ENCODE measurements around the gene AGAP2. TPM values are rescaled to one million over a fixed set of nuclear protein-coding genes. Genes with fewer than 3 reads are reported as not detected.

AGAP2 gene
- total and polyA plus RNA-seq, 2 donors = 1.4 to 1.8 TPM

DNA sequence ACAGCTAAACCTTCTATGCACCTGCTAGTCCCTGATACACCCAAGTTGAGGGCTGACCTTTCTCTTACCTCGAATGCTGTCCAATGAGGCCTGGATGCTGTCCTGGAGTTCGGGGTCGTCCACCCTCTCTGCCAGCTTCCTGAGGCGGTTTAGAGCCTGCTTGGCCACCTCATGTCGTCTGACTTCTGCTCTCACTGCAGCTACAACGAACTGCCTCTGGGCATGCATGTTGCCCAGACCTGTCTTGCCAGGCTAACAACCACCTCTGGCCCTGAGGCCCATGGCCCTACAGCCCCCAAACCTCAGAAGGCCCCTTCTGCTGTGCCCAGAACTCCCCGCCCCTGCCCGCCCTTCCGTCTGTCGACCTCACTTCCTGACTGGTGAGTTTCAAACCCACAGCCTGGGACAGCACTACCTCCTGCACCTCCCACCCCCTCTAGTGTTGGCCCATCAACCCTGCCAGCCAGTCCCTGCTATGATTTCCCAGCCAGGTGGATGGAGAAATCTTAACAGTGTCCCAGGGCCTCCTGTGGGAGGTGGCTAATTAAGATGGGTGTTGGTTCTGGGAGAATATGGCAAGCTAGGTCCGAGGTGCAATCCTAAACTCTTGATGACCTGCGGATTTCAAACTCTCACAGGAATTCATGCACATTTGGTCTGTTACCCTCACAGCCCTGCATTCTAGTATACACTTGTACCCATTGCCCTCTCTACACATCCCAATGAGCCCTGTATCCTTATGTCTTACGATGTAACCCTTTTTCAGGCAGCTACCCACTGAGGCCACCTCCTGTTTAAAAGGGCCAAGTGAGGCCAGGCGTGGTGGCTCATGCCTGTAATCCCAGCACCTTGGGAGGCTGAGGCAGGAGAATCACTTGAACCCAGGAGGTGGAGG lies 3.5 kb upstream of the AGAP2 start:
- H3K27ac ChIP-seq (ENCODE audit: low read depth) = no peak overlapping the region

DNA sequence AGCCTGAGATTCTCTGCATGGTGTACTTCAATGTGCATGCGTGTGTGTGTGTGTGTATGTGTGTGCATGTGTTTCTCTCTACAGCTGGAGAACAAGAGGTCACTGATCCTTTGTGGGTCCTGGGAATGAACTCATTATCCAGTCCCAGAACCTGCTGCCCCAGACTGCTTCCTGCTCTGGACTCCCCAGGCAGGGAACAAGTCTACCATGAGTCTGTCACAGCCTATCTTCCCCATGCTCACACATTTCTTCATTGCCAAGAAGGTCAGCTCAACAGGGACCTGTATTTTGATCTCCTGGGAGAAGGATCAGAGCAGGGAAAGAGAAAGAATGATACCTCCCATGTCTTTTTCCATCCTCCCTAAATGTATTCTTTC lies 2.9 kb upstream of the AGAP2 start:
- Histone ChIP-seq H3K36me3 (ENCODE audit: insufficient read depth) (no peaks in the 10 kb centered on the region), H3K4me1 (ENCODE audit: insufficient read depth) (no peaks in the 10 kb centered on the region), H3K4me3 (ENCODE audit: low read depth, low read length) (no peak overlapping the region), H3K27ac (ENCODE audit: low read depth) (no peak overlapping the region)
- no peak for DNase-seq (ENCODE audit: extremely low spot score)
- WGBS = 88% methylated on average over 1 of the region's 1 CpG

More for the DNA sequence above, 3.5 kb upstream of the AGAP2 start:
- H3K4me1 ChIP-seq (ENCODE audit: insufficient read depth) = no peaks in the 10 kb centered on the region
- no peak for DNase-seq (ENCODE audit: extremely low spot score)
- no peaks in the 10 kb centered on the region for H3K36me3 ChIP-seq (ENCODE audit: insufficient read depth)
- 47% methylated on average over 14 of the region's 14 CpGs for WGBS
- H3K4me3 ChIP-seq (ENCODE audit: low read depth, low read length) = no peak overlapping the region

DNA sequence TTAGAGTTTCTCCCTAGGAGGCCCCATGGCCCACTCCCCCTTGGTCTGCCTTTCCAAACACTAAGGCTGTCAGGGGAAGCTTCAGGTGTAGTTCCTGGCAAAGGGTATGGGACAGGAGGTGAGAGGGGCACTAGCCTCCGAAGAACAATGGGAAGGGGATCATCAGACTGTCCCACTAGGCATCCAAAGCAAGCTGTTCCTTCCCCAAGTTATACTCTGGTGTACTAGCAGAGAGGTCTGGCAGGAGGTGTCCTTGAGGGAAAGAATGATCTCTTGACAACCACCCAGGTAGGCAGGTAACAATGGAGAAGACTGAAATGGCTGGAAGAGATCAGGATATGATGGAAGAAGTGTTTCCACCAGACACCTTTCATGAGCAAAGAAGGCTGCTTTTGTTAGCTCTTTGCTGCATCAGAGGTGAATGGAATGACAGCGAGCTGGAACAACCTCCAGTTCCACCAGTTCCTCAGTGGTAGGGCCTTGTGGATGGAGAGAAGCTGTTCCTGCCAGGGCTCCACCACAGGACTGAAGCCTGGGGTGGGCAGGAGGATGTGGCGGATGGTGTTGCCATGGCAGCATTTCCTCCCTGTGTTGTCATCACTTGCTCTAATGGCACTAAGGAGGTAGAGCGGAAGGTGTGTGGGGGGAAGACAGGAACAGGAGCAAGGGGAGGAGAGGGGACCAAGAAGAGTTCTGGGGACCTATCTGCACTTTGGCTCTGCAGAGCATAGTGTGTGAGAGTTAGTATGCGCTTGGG lies 2.3 kb upstream of the AGAP2 start:
- WGBS = 55% methylated on average over 5 of the region's 5 CpGs
- Histone ChIP-seq H3K36me3 (ENCODE audit: insufficient read depth) (no peaks in the 10 kb centered on the region), H3K27ac (ENCODE audit: low read depth) (no peak overlapping the region), H3K4me1 (ENCODE audit: insufficient read depth) (no peaks in the 10 kb centered on the region), H3K4me3 (ENCODE audit: low read depth, low read length) (no peak overlapping the region)
- no peak for DNase-seq (ENCODE audit: extremely low spot score)

DNA sequence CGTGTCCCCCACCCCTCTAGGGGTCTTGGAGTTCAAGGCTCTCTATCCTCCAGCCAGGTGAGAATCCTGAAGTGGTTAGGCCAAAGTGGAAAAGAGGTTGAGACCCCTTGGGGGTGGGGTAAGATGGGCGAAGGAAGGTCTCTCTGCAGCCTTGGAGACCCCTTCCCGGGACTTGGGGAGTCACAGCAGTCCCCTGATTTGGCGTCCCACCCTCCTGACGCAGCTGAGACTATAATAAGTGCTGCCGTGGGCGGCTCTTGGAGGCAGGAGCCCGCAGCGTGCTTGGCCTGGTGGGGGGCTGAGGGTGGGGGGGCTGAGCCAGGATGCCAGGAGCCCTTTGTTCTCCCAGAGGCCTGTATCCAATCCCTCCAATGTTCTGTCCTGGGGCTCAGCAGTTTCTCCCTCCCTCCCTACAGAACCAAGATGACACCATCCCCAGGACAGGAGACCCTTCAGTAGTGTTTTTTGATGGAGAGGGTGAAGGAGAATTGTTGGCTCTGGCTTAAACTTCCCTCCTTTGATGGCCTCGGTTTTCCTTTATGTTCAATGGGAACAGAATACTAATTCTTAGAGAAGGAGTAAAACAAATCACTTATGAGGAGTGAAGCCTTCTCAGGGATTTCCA lies 1.5 kb upstream of the AGAP2 start:
- Histone ChIP-seq H3K4me3 (ENCODE audit: low read depth, low read length) (no peak overlapping the region), H3K4me1 (ENCODE audit: insufficient read depth) (no peaks in the 10 kb centered on the region), H3K27ac (ENCODE audit: low read depth) (no peak overlapping the region), H3K36me3 (ENCODE audit: insufficient read depth) (no peaks in the 10 kb centered on the region)
- 30% methylated on average over 10 of the region's 10 CpGs for WGBS
- no peak for DNase-seq (ENCODE audit: extremely low spot score)

DNA sequence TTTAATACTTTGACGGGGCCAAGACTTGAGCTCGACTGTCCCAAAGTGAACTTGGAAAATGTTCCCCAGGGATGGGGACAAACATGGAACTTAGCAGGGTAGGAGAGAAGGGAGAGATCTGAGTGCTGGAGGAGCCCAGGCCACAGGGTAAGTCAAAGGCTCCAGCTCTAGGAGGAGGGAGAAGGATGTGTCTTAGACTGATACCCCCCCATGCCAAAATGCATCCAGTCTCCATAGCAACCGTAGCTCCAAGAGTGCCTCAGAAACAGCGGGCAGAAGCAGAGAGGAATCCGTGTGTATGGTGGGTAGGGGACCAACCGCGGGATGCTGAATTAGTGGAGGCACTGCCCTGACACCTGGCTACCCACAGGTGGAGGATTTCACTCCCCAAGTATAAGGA lies 845 bp upstream of the AGAP2 start:
- no peak for DNase-seq (ENCODE audit: extremely low spot score)
- Histone ChIP-seq H3K4me1 (ENCODE audit: insufficient read depth) (no peaks in the 10 kb centered on the region), H3K27ac (ENCODE audit: low read depth) (no peak overlapping the region), H3K4me3 (ENCODE audit: low read depth, low read length) (no peak overlapping the region), H3K36me3 (ENCODE audit: insufficient read depth) (no peaks in the 10 kb centered on the region)
- 17% methylated on average over 7 of the region's 7 CpGs for WGBS

DNA sequence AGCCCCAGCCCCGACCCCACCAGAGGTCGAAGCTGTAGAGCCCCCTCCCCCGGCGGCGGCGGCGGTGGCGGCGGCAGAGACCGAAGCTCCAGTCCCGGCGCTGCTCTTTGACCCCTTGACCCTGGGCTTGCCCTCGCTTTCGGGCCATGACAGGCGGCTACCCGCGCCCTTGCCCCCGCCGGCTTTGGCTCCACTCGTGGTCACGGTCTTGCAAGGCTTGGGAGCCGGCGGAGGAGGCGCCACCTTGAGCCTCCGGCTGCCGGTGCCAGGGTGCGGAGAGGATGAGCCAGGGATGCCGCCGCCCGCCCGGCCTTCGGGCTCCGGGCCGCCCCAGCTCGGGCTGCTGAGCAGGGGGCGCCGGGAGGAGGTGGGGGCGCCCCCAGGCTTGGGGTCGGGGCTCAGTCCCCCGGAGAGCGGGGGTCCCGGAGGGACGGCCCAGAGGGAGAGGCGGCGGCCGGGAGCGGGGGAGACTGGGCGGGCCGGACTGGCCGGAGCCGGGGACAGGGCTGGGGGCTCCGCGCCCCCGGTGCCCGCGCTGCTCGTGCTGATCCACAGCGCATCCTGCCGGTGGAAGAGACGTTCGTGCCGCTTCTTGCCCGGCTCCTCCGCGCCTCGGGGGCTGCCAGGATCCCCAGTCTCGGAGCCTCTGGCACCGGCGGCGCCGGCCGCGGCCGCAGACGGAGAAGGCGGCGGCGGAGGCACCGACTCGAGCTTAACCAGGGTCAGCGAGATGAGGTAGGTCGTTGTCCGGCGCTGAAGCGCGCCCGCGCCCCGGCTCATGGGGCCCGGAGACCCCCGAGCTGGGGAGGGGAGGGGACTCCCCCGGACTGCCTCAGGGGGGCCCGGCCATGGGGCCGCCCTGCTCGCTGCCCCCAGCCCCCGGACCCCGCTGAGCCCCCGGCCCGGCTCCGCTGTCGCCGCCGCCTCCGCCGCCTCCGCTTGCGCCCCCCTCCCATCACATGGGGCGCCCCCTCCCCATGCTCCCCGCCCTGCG lies 778 bp downstream of the AGAP2 start:
- no peaks in the 10 kb centered on the region for H3K36me3 ChIP-seq (ENCODE audit: insufficient read depth)
- 9% methylated on average over 110 of the region's 110 CpGs for WGBS
- DNase-seq (ENCODE audit: extremely low spot score) = no peak
- no peaks in the 10 kb centered on the region for H3K4me1 ChIP-seq (ENCODE audit: insufficient read depth)
- H3K27ac ChIP-seq (ENCODE audit: low read depth) = no peak overlapping the region
- peak overlapping the region; percentile 29 for H3K4me3 ChIP-seq (ENCODE audit: low read depth, low read length)

GRCh38 chr12:57736741-57737466 lies 1.6 kb downstream of the AGAP2 start:
- H3K4me1 ChIP-seq (ENCODE audit: insufficient read depth) = no peaks in the 10 kb centered on the region
- no peaks in the 10 kb centered on the region for H3K36me3 ChIP-seq (ENCODE audit: insufficient read depth)
- DNase-seq (ENCODE audit: extremely low spot score) = no peak
- 16% methylated on average over 31 of the region's 31 CpGs for WGBS
- no peak overlapping the region for H3K4me3 ChIP-seq (ENCODE audit: low read depth, low read length)
- no peak overlapping the region for H3K27ac ChIP-seq (ENCODE audit: low read depth)

- 13% methylated on average over 49 of the region's 49 CpGs for WGBS
- H3K36me3 ChIP-seq (ENCODE audit: insufficient read depth) = no peaks in the 10 kb centered on the region
- H3K4me1 ChIP-seq (ENCODE audit: insufficient read depth) = no peaks in the 10 kb centered on the region
- no peak for DNase-seq (ENCODE audit: extremely low spot score)
- no peak overlapping the region for H3K27ac ChIP-seq (ENCODE audit: low read depth)
- H3K4me3 ChIP-seq (ENCODE audit: low read depth, low read length) = no peak overlapping the region
Observed at GRCh38 chr12:57735952-57736740, 2.4 kb downstream of the AGAP2 start.

DNA sequence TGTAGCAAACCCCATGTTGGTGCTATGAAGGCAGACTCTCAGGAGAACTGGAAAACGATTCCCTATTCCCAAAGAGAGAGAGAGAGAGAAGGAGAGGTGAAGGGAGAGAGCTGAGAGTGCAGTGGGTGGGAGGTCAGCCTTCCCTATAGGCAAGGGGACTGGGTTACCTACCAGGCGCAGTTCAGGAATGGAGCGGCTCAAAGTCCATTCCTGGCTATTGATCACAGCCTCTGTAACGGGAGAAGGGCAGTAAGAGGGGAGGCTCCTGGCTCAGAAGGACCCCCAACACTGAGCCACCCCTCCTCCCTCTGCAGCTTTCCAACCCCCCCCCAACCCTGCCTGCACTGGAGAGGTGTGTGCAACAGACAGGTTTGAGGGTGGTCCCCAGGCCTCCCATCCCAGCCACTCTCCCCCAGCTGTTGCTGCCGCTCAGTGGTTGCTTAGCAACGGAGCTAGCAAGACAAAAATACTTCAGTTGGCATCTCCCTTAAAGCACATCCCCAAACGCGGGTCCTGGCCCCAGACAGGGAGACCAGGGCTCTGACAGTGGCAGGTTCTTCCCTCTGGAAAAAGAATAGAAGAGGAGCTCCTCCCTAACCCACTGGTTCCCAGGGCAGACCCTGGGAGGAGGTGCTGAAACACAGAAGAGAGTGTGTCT lies 3.2 kb downstream of the AGAP2 start:
- Histone ChIP-seq H3K36me3 (ENCODE audit: insufficient read depth) (no peaks in the 10 kb centered on the region), H3K4me1 (ENCODE audit: insufficient read depth) (no peaks in the 10 kb centered on the region), H3K27ac (ENCODE audit: low read depth) (no peak overlapping the region), H3K4me3 (ENCODE audit: low read depth, low read length) (no peak overlapping the region)
- WGBS = 15% methylated on average over 8 of the region's 8 CpGs
- no peak for DNase-seq (ENCODE audit: extremely low spot score)

DNA sequence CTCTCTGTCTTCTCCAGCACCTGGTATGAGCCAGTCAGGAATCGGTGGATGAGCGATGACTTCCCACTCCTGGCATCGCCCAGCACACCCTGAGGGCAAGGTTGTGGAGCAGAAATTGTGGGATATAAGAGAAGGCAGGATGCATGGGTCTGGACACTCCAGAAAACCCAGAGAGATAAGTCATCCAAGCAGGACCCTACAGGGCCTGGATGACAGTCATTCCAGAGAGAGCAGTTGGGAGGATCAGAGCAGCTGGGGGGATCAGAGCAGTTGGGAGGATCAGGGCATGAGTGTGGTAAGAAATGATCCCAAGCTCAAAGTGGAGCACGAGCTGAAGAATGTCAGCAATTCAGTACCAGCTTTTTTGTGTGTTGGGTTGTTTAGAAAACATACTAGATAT lies 4.0 kb downstream of the AGAP2 start:
- 75% methylated on average over 4 of the region's 4 CpGs for WGBS
- Histone ChIP-seq H3K4me1 (ENCODE audit: insufficient read depth) (no peaks in the 10 kb centered on the region), H3K4me3 (ENCODE audit: low read depth, low read length) (no peak overlapping the region), H3K27ac (ENCODE audit: low read depth) (no peak overlapping the region), H3K36me3 (ENCODE audit: insufficient read depth) (no peaks in the 10 kb centered on the region)
- DNase-seq (ENCODE audit: extremely low spot score) = no peak

DNA sequence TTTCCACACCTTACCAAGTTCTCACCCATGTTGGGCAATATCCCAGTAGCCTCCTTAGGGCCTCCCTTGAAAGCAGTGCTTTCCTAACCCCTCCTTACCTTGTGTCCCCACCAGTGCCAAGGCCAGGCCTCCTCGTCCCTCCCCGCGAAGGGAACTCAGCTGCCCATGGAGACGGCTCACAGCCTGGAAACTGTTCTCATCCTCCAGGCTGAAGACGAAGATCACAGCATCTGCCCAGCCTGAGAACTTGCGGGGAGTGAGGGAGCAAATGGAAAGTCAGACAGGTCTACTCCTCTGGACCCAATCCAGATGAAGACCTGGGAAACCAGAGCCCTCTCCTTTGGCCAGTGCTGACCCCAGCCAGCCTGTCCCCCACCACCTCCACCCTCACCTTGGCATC lies 4.6 kb downstream of the AGAP2 start:
- Histone ChIP-seq H3K27ac (ENCODE audit: low read depth) (no peak overlapping the region), H3K4me3 (ENCODE audit: low read depth, low read length) (no peak overlapping the region), H3K36me3 (ENCODE audit: insufficient read depth) (no peaks in the 10 kb centered on the region), H3K4me1 (ENCODE audit: insufficient read depth) (no peaks in the 10 kb centered on the region)
- WGBS = 78% methylated on average over 6 of the region's 6 CpGs
- no peak for DNase-seq (ENCODE audit: extremely low spot score)
